PFSK-1 (cell line): ENCODE data around the gene GSK3B.

Experiments
- POLR2AphosphoS5 ChIP-seq: IDR thresholded peaks from 2 replicates; pipeline ENCODE4 v1.6.1; 2012; ENCODE audit warnings: low read depth, mild to moderate bottlenecking, control low read depth, low read length, moderate library complexity
- TAF1 ChIP-seq: IDR thresholded peaks from 2 replicates; pipeline ENCODE4 v1.6.1; 2012; ENCODE audit warnings: low read length, control low read depth, borderline replicate concordance; ENCODE audit not compliant: insufficient read depth

- TF ChIP-seq TAF1, result no peak
- no peak for TF ChIP-seq POLR2AphosphoS5
These were observed 169.8 kb downstream of the GSK3B start for GRCh38 chr3:119924111-119925094.
